Measurements from ENCODE around the gene XRCC3.

- TF ChIP-seq, protein P1, sequence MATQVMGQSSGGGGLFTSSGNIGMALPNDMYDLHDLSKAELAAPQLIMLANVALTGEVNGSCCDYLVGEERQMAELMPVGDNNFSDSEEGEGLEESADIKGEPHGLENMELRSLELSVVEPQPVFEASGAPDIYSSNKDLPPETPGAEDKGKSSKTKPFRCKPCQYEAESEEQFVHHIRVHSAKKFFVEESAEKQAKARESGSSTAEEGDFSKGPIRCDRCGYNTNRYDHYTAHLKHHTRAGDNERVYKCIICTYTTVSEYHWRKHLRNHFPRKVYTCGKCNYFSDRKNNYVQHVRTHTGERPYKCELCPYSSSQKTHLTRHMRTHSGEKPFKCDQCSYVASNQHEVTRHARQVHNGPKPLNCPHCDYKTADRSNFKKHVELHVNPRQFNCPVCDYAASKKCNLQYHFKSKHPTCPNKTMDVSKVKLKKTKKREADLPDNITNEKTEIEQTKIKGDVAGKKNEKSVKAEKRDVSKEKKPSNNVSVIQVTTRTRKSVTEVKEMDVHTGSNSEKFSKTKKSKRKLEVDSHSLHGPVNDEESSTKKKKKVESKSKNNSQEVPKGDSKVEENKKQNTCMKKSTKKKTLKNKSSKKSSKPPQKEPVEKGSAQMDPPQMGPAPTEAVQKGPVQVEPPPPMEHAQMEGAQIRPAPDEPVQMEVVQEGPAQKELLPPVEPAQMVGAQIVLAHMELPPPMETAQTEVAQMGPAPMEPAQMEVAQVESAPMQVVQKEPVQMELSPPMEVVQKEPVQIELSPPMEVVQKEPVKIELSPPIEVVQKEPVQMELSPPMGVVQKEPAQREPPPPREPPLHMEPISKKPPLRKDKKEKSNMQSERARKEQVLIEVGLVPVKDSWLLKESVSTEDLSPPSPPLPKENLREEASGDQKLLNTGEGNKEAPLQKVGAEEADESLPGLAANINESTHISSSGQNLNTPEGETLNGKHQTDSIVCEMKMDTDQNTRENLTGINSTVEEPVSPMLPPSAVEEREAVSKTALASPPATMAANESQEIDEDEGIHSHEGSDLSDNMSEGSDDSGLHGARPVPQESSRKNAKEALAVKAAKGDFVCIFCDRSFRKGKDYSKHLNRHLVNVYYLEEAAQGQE (IDR thresholded peaks at IDR 0.05): no peak
- TF ChIP-seq, protein P2, sequence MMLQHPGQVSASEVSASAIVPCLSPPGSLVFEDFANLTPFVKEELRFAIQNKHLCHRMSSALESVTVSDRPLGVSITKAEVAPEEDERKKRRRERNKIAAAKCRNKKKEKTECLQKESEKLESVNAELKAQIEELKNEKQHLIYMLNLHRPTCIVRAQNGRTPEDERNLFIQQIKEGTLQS (IDR thresholded peaks at IDR 0.05): no peak
- no peak for TF ChIP-seq HNF4G (IDR thresholded peaks at IDR 0.05)
- TF ChIP-seq YY1 (IDR thresholded peaks at IDR 0.05): no peak
- TF ChIP-seq CTCF (IDR thresholded peaks at IDR 0.05; ENCODE audit: low read depth, low read length, missing input control): no peak
- TF ChIP-seq SP1 (IDR thresholded peaks at IDR 0.05): no peak
- no peak for TF ChIP-seq JUND (IDR thresholded peaks at IDR 0.05)
- TF ChIP-seq, protein P3, sequence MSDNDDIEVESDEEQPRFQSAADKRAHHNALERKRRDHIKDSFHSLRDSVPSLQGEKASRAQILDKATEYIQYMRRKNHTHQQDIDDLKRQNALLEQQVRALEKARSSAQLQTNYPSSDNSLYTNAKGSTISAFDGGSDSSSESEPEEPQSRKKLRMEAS (IDR thresholded peaks at IDR 0.05): no peak
Observed at GRCh38 chr14:103732868-103733620, 17.8 kb upstream of the XRCC3 start.

All from liver (tissue), 3 donors.